ENCODE data around the gene UBXN7.

DNA sequence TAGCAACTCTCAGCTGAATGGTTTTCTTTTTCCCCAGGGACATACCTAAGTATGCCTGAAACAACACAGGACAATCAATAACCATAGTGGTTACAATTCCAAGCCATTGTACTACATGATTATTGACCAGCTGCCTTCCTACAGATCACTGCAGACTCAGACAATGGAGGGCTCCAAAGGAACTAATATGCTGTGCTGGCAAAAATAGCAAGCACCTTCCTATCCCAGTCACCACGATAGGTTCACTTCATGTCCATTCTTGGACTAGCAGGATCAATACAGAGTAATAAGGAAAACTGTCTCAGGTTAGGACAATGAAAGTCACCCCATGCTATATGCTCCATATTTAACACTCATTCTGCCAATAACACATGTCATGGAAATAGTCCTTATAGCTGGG, 76.6 kb downstream of the UBXN7 start:
- TF ChIP-seq POLR2A (IDR thresholded peaks at IDR 0.05; ENCODE audit: low read depth, low read length): no peak
- TF ChIP-seq CTCF (IDR thresholded peaks at IDR 0.05; ENCODE audit: extremely low read depth in 1 of 2, insufficient read depth in 1 of 2, low read depth in 1 of 2, low read length in 2 of 2): no peak
- no peak for TF ChIP-seq EZH2 (IDR thresholded peaks at IDR 0.05; ENCODE audit: borderline replicate concordance, low read depth, low read length, severe bottlenecking)
- TF ChIP-seq POLR2AphosphoS5 (IDR thresholded peaks at IDR 0.05; ENCODE audit: insufficient read depth, low read depth, low read length): no peak
- TF ChIP-seq, protein P1, sequence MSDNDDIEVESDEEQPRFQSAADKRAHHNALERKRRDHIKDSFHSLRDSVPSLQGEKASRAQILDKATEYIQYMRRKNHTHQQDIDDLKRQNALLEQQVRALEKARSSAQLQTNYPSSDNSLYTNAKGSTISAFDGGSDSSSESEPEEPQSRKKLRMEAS (IDR thresholded peaks at IDR 0.05; ENCODE audit: insufficient read depth, insufficient read length): no peak
- TF ChIP-seq FOS (IDR thresholded peaks at IDR 0.05; ENCODE audit: borderline replicate concordance, insufficient read depth, low read length): no peak
- TF ChIP-seq GATA2 (IDR thresholded peaks at IDR 0.05; ENCODE audit: insufficient read depth, insufficient read length, low read depth, low read length): no peak
- TF ChIP-seq JUN (IDR thresholded peaks at IDR 0.05; ENCODE audit: borderline replicate concordance, insufficient read depth, insufficient read length, low read depth): no peak

All from endothelial cell of umbilical vein (primary cell).